Keratinocyte (primary cell): Measurements from ENCODE around the gene GATAD1. TPM values are rescaled to one million over a fixed set of nuclear protein-coding genes. Genes with fewer than 3 reads are reported as not detected.
"Not testable (repeated sequence)": the region's sequence is repeated elsewhere in the genome, so short reads cannot be mapped to it uniquely, and the experiment has no call there.

Experiments
- DNase-seq: peaks from one replicate; pipeline ENCODE4 v3.0.0-alpha.2; 2011; ENCODE audit warnings: low read depth, missing footprints, low spot score
- FAIRE-seq: peaks from 2 replicates; lab custom pipeline; 2011; peaks lifted over from hg19 to GRCh38; lab: Jason Lieb, UNC
- H2AFZ ChIP-seq: 2 replicates; pipeline ENCODE4 v1.6.0; 2012; ENCODE audit warnings: low read length, control low read depth, inconsistent platforms; ENCODE audit not compliant: control insufficient read depth
- H3K27ac ChIP-seq: 2 replicates; pipeline ENCODE4 v1.5.1; 2011; ENCODE audit warnings: low read length; ENCODE audit not compliant: control insufficient read depth, insufficient read depth
- H3K27me3 ChIP-seq: 3 replicates; pipeline ENCODE4 v1.6.0; 2011; ENCODE audit warnings: low read length; ENCODE audit not compliant: control insufficient read depth, insufficient read depth; ENCODE audit errors: extremely low read depth
- H3K36me3 ChIP-seq, 2 experiments: 2 replicates in 1 of 2; 3 replicates in 1 of 2; pipeline ENCODE4 v1.5.1; 2011; ENCODE audit warnings: low read length in 2 of 2, mild to moderate bottlenecking in 1 of 2; ENCODE audit not compliant: control insufficient read depth in 2 of 2, insufficient read depth in 2 of 2; ENCODE audit errors: extremely low read depth in 1 of 2
- H3K4me1 ChIP-seq: 3 replicates; pipeline ENCODE4 v1.5.1; 2011; ENCODE audit warnings: low read length; ENCODE audit not compliant: control insufficient read depth, insufficient read depth; ENCODE audit errors: extremely low read depth
- H3K4me2 ChIP-seq: 3 replicates; pipeline ENCODE4 v1.6.0; 2011; ENCODE audit warnings: low read depth, low read length; ENCODE audit not compliant: control insufficient read depth, insufficient read depth; ENCODE audit errors: extremely low read depth
- H3K4me3 ChIP-seq, 3 experiments: fragments of 200-600 bp in 1 of 3; sonication (generic) in 1 of 3; 2 replicates in 2 of 3; 3 replicates in 1 of 3; pipeline ENCODE4 v1.5.1; 2011 to 2016; ENCODE audit warnings: low read length in 3 of 3, mild to moderate bottlenecking in 3 of 3, control low read depth in 2 of 3, inconsistent platforms in 1 of 3, low read depth in 1 of 3, mixed read lengths in 1 of 3, mixed run types in 1 of 3, moderate library complexity in 1 of 3; ENCODE audit not compliant: control insufficient read depth in 2 of 3, insufficient read depth in 2 of 3; ENCODE audit errors: extremely low read depth in 1 of 3
- H3K79me2 ChIP-seq: 2 replicates; pipeline ENCODE4 v1.6.0; 2012; ENCODE audit warnings: low read length; ENCODE audit not compliant: control insufficient read depth, insufficient read depth
- H3K9ac ChIP-seq: 3 replicates; pipeline ENCODE4 v1.6.0; 2011; ENCODE audit warnings: low read length; ENCODE audit not compliant: control insufficient read depth, insufficient read depth; ENCODE audit errors: extremely low read depth
- H3K9me1 ChIP-seq: 3 replicates; pipeline ENCODE4 v1.6.0; 2011; ENCODE audit warnings: low read length; ENCODE audit not compliant: control insufficient read depth, insufficient read depth; ENCODE audit errors: extremely low read depth
- H3K9me3 ChIP-seq: 2 replicates; pipeline ENCODE4 v1.5.1; 2012; ENCODE audit warnings: low read depth, low read length; ENCODE audit not compliant: control insufficient read depth
- H4K20me1 ChIP-seq: 3 replicates; pipeline ENCODE4 v1.6.0; 2011; ENCODE audit warnings: low read length; ENCODE audit not compliant: control insufficient read depth, insufficient read depth; ENCODE audit errors: extremely low read depth
- CTCF ChIP-seq, 3 experiments: IDR thresholded peaks in 1 of 3; conservative IDR thresholded peaks in 1 of 3; optimal IDR thresholded peaks in 1 of 3; 2 replicates in 2 of 3; 3 replicates in 1 of 3; pipeline versions ENCODE3 to v1.5.1; 2011; ENCODE audit warnings: low read length in 3 of 3, mild to moderate bottlenecking in 3 of 3, moderate library complexity in 2 of 3, control low read depth in 1 of 3, inconsistent platforms in 1 of 3; ENCODE audit not compliant: insufficient read depth in 2 of 3; ENCODE audit errors: extremely low read depth in 1 of 3
- EZH2 ChIP-seq: IDR thresholded peaks from one replicate; pipeline ENCODE4 v1.6.1; 2012; ENCODE audit warnings: inconsistent platforms, mild to moderate bottlenecking, low read length, moderate library complexity
- dilution Hi-C: fragments of 300-500 bp; cut with MboI; formaldehyde crosslinking; loops from one replicate; pipeline ENCODE4 v1.7.0; 2020; ENCODE audit warnings: low sequenced_read_pairs; ENCODE audit not compliant: extremely low pct_ligation_motif_present
- polyA plus RNA-seq, 5 experiments: library from polyadenylated mRNA; depleted of rRNA in 3 of 5; stranded (reverse) in 3 of 5; stranded (forward) in 1 of 5; unstranded in 1 of 5; fragments of >200 nt; gene quantifications; 1 replicate in 1 of 5; 2 replicates in 3 of 5; 3 replicates in 1 of 5; pipeline versions ENCODE4 v1.2.1 to v1.2.3, GENCODE V29; 2011 to 2012; ENCODE audit warnings: missing spikeins in 2 of 5, low read depth in 1 of 5, low replicate concordance in 1 of 5

The GATAD1 gene
- polyA plus RNA-seq, 1 donor (not counting 4 experiments of a cell fraction or from before 2014, with no cell fraction given): 16.5 TPM

GRCh38 chr7:92484226-92484625, 36.9 kb downstream of the GATAD1 start:
- H4K20me1 ChIP-seq, dilution Hi-C loops: not testable (repeated sequence)

GRCh38 chr7:92485267-92485892, 38.1 kb downstream of the GATAD1 start:
- no peak overlapping the region for H3K4me2 ChIP-seq
- no peaks in the 10 kb centered on the region for H3K4me1 ChIP-seq
- H3K9ac ChIP-seq: no peak overlapping the region
- no peak overlapping the region for H2AFZ ChIP-seq
- dilution Hi-C loops: no loop called here
- no peak overlapping the region for H3K27ac ChIP-seq
- TF ChIP-seq CTCF (optimal IDR thresholded peaks at IDR 0.05 in 1 of 3, IDR thresholded peaks at IDR 0.05 in 1 of 3, conservative IDR thresholded peaks at IDR 0.05 in 1 of 3; ENCODE audit: extremely low read depth in 1 of 3, insufficient read depth in 2 of 3, low read length in 3 of 3) (no peak), EZH2 (no peak)
- FAIRE-seq (no peak), DNase-seq (no peak)
- H4K20me1 ChIP-seq: no peaks in the 10 kb centered on the region
- no peaks in the 10 kb centered on the region for H3K9me3 ChIP-seq
- H3K79me2 ChIP-seq: no peaks in the 10 kb centered on the region
- H3K36me3 ChIP-seq: peaks cover 0 to 8% of the 10 kb centered on the region in 2 experiments
- H3K4me3 ChIP-seq: no peak overlapping the region
- no peaks in the 10 kb centered on the region for H3K9me1 ChIP-seq
- no peaks in the 10 kb centered on the region for H3K27me3 ChIP-seq

More at GRCh38 chr7:92484226-92484625, 36.9 kb downstream of the GATAD1 start:
- H3K9me1 ChIP-seq, H3K36me3 ChIP-seq, H3K9me3 ChIP-seq, H3K9ac ChIP-seq, FAIRE-seq, H3K79me2 ChIP-seq, H3K4me3 ChIP-seq, H3K27ac ChIP-seq, H3K27me3 ChIP-seq, DNase-seq, H2AFZ ChIP-seq, H3K4me1 ChIP-seq, H3K4me2 ChIP-seq: not testable (repeated sequence)

- no peaks in the 10 kb centered on the region for H3K9me3 ChIP-seq
- H3K9ac ChIP-seq: no peak overlapping the region
- no peak for DNase-seq
- peaks cover 0 to 8% of the 10 kb centered on the region in 2 experiments for H3K36me3 ChIP-seq
- H3K4me3 ChIP-seq: no peak overlapping the region
- H3K27me3 ChIP-seq: no peaks in the 10 kb centered on the region
- no peaks in the 10 kb centered on the region for H3K4me1 ChIP-seq
- H3K27ac ChIP-seq: no peak overlapping the region
- H2AFZ ChIP-seq: no peak overlapping the region
- TF ChIP-seq CTCF (optimal IDR thresholded peaks at IDR 0.05 in 1 of 3, IDR thresholded peaks at IDR 0.05 in 1 of 3, conservative IDR thresholded peaks at IDR 0.05 in 1 of 3; ENCODE audit: extremely low read depth in 1 of 3, insufficient read depth in 2 of 3, low read length in 3 of 3): no peak
- TF ChIP-seq EZH2: no peak
- no peaks in the 10 kb centered on the region for H3K79me2 ChIP-seq
- H4K20me1 ChIP-seq: no peaks in the 10 kb centered on the region
- dilution Hi-C loops: no loop called here
- H3K4me2 ChIP-seq: no peak overlapping the region
- FAIRE-seq: no peak
- no peaks in the 10 kb centered on the region for H3K9me1 ChIP-seq
Observed at GRCh38 chr7:92485974-92486373, 38.7 kb downstream of the GATAD1 start.
